SH-SY5Y (cell line): ENCODE results near the gene ZNF273.

ENCODE experiments used
- GATA2 ChIP-seq: IDR thresholded peaks from 2 replicates; pipeline ENCODE4 v1.6.1; 2011; ENCODE audit warnings: mild to moderate bottlenecking, low read depth, low read length
- GATA3 ChIP-seq: IDR thresholded peaks from 2 replicates; pipeline ENCODE4 v1.6.1; 2011; ENCODE audit warnings: low read depth, mild to moderate bottlenecking, low read length, moderate library complexity

DNA sequence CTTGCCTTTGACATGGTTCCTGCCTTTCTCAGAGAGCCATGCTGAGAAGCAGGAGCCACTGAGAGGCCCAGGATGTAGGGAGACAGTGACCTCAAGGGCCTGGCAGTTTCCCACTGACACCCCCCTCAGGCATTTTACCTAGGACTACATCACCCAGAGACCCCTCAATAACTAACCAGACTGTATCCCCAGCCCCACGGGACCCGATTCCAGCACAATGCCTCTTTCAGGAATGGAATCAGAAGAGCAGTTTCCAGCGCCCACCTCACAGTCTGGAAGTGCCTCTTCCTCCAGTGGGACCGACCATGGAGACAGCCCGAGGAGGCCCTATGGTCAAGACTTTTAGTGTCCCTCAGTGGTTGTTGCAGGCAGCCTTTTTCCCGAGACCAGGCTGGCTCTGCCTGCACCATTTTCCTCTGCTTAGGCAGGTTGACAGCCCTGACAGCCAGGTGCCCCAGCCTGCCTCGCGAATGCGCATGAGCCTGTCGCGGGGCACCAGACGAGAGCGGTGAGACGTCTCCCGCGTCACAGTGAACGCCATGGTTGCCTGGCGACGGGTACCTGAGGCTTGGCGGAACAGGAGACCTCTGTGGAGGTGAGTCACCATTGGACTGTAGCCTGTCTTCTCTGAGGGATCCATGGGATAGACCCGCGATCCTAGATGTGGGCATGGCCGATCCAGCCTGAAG, 28.4 kb upstream of the ZNF273 start:
- TF ChIP-seq GATA3 (no peak), GATA2 (no peak)
